ENCODE data around the gene FLYWCH1.

- TF ChIP-seq CTCF (IDR thresholded peaks at IDR 0.05), result no peak
- no peak for TF ChIP-seq POLR2A (IDR thresholded peaks at IDR 0.05; ENCODE audit: low read depth)
- no peak for TF ChIP-seq POLR2AphosphoS5 (IDR thresholded peaks at IDR 0.05)
- no peak for TF ChIP-seq EP300 (IDR thresholded peaks at IDR 0.05)
Measured at GRCh38 chr16:2899564-2900072, 12.1 kb upstream of the FLYWCH1 start.
